GM21360 (cell line): ENCODE results near the gene NTN1.

ENCODE experiments used
- ATAC-seq: cut with Tn5 transposase; IDR thresholded peaks from one replicate; pipeline ENCODE4 v1.9.1; 2021; ENCODE audit warnings: mild to moderate bottlenecking, moderate library complexity; ENCODE audit not compliant: unreplicated experiment

The NTN1 gene

GRCh38 chr17:9116861-9117568 is 95.7 kb downstream of the NTN1 start:
- no peak for ATAC-seq

GRCh38 chr17:9120471-9120870 is 99.2 kb downstream of the NTN1 start:
- ATAC-seq: no peak

DNA sequence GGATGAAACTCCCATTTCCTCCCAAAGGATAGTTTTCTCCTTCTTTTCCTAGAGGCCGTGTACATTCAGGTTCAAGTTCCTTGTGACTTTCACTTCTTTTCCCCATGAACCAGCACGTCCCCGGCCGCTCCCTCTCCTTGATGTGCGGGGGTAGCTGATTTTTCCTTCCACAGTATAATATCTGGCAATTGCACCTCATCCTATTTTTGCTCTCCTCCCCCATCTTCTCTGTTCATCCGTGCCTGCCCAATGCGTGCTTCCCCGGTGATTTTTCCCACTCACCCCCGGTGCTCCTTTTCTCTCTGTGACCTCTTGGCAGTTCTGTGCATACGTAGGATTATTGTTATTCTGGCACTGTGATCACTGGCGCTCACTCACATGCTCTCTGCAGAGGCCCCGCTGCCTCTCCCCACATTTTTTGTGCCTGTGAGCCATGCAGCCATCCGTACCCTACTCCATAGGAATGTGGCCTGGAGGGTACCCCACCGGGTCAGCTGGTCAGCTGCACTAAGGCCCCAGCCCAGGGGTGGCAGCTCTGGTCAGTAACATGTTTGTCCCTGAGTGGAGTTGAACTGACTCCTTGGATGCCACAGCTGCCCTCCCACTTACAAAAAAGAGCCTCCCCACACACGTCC is 100.0 kb downstream of the NTN1 start:
- ATAC-seq: no peak

- ATAC-seq: no peak
Observed at GRCh38 chr17:9123594-9124553, 102.6 kb downstream of the NTN1 start.

GRCh38 chr17:9124554-9124935 is 103.2 kb downstream of the NTN1 start:
- no peak for ATAC-seq

DNA sequence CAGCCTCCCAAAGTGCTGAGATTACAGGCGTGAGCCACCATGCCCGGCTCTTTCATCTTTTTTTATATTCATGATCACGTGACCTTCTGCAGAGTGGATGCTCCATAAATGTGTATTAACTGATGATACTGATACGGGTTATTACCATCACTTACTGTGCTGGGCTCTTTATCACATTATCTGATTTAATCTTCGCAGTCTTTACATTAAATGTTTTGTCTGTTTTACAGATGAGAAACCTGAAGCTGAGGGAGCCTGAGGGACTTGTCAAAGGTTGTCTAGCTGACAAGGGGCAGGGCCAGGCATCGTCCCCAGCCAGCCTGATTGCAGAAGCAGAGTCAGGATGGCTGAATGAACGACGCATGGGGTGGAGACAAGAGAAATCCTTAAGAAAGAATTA is 104.4 kb downstream of the NTN1 start:
- ATAC-seq: no peak

DNA sequence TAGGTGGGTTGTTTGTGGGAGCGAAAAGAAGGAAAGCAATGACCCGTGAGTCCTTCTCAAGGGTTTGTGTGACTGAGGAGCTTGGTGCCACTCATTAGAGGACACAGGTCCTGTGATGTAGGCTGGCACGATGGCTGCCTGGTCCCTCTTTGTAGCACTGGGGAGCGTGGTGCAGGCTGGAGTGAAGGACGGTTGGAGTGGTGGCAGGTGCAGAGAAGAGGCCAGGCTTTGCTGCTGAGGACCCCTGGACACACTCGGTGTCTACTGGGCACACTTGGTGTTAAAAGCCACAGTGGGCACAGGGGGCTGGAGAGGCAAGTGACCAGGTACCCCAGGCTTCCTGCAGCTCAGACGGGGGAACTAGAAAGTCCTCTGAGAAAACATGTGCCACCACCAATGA is 106.0 kb downstream of the NTN1 start:
- ATAC-seq: no peak

- ATAC-seq: no peak
Observed at GRCh38 chr17:9131371-9131770, 110.1 kb downstream of the NTN1 start.

DNA sequence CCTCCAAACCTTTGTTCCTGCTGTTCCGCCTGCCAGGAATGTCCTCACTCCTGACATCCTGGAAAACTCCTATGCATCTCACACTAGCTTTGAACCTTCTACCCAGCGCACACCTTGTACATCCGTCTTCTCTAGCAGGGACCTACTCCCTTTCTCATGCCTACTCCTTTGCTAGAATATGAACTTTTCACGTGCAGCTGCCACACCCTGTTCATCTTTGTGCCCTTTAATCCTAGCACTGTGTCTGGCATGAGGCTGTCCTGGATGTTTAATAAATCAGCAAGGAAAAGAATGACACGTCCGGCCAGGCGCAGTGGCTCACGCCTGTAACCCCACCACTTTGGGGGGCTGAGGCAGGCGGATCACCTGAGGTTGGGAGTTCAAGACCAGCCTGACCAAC is 111.0 kb downstream of the NTN1 start:
- no peak for ATAC-seq

DNA sequence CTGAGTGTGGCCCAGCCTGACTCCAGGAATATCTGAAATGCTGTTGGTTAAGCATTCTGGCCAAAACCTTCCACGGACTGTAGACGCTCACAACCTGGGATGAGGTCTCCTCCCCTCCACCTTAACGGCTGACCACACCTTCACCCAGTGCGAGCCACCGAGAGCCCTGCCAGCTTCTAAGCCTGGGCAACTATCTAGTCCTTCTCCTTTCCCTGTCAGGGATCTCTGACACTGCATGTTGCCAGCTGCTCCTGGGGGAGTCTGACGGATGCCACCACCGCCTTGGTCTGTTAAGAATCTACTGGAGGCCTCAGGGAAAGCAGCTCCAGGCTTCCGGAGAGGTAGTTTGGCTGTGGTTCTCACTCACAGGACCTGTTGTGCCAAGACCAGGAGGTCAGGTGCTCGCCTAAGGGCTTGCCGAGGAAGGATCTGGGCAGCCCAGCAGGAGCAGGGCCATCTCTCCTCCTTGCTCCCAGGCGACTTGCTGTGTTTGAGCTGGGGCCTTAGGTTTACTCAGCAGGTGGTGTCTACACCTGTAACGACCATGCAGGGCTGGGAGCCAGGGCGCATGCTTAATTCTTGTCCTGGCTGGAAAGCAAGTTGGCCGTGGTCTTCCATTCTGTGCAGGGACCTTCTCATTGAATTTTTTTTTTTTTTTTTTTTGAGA is 111.8 kb downstream of the NTN1 start:
- no peak for ATAC-seq

DNA sequence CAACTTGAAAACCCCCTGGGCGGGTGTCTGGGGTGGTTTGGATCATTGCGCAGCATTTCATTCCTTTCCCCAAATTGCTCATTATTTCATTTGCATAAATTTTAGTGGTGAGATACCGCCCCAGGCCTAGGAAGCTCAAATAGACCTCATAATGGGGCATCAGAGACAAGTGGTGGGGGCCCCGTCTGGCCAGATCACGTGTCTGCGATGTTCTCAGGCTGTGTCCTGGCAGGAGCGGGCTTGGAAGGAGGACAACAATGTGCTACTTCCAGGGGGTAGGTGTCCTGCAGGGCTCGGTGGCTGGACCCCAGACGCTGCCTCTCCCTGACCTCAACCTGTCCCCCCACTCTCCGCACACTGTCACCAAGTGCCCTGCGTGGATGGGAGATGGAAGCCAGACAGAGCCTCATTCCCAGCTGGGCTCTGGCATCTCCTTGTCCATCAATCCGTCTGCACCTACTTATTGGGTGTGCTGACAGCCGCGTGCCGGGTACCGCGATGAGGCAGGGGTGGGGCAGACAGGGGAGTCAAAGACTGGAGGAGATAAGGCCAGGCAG is 116.9 kb downstream of the NTN1 start:
- no peak for ATAC-seq

DNA sequence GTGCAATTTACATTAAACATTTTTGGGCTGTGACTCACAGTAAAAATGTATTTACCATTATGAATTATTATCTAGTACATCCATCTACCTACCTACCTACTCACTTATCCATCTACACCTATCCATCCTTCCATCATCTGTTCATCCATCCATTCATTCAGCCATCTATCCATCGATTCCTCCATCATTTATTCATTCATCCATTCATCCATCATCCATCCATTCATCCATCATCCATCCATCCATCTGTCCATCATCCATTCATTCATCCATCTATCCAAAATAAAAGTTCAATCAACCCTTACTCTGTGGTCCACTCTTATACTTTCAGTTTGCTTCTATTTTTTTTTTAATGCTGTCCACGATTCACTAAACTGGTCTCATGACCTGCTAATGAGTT is 118.4 kb downstream of the NTN1 start:
- ATAC-seq: no peak

- ATAC-seq: no peak
Observed at GRCh38 chr17:9140550-9141424, 119.5 kb downstream of the NTN1 start.

DNA sequence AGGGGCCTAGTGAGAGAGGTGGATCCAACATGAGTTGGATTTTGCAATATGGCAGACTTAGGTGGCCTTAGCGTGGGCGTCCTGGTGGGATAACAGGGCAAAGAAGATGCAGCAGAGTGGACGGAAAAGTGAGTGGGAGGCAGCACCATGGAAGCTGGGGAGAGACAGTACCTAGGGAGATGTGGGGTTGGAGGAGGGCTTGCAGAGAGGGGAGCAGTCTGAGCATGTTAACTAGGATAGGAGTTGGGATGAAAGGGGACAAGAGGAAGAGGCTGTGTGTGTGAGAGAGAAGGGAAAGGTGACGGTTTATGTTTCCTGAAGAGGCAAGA is 120.1 kb downstream of the NTN1 start:
- ATAC-seq: no peak

- ATAC-seq: no peak
Observed at GRCh38 chr17:9142772-9143494, 121.6 kb downstream of the NTN1 start.

DNA sequence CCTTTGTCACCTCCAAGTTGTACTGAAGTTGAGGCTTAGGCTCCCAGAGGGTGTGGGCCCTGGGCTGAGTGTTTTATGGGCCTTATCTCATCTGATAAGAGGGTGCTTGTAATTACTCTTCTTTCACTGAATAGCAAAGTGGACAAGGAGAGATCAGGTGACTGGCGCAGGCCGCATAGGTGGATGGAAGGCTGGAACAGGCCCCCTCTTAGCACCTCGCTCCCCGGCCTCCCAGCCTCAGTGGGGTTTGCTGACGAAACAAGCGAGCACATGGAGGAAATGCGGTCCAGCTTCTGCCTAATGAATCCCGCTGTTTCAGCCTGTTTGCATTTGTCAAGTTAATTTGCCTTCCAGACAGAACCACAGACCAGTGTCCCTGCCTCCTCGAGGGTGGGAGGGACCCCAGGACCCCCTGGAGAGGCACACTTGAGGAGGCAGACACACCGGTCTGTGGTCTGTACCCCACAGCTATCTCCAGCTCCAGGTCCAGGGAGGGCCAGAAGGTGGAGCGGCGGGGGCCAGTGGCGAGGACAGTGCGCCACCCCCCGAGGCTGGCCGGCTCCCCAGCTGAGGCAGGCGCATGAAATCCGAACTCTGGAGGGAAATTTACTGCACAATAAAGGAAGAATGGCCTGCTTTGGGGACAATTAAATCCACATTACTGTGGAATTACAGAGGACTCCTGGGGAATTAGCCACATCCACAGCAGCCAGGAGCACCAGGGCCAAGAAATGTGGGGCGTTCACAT is 123.4 kb downstream of the NTN1 start:
- ATAC-seq: no peak

DNA sequence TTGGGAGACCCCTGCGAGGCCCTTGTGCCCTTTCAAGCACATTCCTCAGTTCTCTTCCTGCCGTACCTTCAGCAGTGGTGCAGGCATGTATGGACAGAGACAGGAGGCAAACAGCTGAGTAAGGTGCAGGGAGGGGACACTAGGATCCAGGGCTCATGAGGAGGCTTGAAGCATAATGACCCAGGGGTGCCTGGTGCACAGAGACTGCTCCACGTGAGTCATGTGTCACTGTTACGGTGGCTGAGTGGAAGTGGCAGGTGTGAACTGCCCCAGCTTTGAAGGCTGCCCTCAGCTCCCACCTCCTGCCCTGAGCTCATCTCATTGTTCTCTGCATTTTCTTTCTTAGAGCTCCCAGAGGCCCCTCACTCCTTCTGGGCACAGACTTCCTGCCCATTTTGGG is 124.8 kb downstream of the NTN1 start:
- ATAC-seq: no peak

DNA sequence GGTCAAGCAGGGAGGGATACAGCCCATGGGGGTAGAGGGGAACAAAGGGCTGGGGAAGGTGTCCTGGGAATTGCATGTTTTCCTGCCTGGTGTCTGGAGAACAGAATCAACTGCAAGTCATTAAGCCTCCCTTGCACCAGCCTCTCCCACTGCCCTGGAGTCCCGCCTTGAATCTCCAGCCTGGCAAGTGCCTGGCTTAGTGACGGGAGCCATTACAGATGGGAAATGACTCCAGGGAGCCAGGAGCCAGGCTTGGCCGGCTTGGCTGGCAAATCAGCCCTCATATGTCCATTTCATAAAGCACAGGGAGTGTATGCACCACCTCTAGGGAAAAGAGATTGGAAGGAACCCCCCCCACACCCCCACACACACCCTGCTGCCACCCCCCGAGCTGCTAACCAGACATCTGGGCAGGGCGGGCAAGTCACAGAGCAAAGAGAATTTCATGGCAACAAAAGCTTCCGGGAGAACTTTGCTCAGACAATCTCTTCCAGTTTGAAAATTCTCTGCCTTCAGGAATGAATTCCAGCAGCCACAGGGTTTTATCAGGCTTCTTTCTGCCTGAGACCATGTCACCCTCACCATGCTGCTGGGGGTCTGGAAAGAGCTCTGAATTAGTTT is 127.7 kb downstream of the NTN1 start:
- no peak for ATAC-seq
